ENCODE measurements around the gene CDKAL1.
"Not testable (repeated sequence)": the region's sequence is repeated elsewhere in the genome, so short reads cannot be mapped to it uniquely, and the experiment has no call there.

Gene CDKAL1

DNA sequence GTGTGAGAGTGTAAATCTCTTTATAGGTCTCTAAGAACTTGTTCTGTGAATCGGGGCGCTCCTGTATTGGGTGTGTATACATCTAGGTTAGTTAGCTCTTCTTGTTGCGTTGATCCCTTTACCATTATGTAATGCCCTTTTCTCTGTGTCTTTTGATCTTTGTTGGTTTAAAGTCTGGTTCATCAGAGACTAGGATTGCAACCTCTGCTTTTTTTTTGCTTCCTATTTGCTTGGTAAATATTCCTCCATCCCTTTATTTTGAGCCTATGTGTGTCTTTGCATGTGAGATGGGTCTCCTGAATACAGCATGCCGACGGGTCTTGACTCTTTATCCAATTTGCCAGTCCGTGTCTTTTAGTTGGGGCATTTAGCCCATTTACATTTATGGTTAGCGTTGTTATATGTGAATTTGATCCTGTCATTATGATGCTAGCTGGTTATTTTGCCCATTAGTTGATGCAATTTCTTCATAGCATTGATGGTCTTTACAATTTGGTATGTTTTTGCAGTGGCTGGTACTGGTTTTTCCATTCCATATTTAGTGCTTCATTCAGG, 60.1 kb downstream of the CDKAL1 start:
- not testable (repeated sequence) for DNase-seq (ENCODE audit: low read depth)

DNA sequence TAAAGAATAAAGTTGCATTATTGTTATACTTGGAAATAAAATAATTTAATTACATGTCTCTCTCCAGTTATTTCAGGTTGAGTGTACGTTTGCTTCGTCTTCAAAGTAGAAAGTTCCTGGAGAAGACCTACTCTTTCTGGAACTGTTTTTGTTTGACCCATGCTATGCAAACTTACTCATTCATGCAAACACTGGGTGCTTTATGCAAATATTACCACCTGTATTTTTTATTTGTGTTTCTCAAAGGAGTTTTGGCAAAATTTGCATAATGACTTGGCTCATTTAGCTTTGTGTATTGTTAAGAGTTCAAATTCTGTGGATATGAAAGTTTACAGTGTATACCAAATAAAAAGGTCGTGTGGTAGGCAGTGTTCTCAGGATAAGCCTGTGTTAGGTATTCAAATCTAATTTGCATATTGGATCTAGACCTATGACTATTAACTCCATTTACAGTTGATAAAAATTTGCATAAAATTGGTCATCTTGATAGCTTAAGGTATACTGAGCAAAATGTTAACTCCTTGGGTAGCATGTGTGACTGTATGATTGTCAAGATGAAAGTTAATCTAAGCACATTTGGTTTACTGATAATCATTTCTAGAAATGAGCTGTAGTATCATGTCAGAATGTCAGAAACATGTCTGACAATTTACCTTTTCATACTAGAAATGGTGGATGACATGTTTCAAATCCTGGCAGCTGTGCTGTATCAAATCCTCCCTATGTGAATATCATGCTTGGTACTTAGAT, 65.2 kb downstream of the CDKAL1 start:
- DNase-seq (ENCODE audit: low read depth) = no peak

DNA sequence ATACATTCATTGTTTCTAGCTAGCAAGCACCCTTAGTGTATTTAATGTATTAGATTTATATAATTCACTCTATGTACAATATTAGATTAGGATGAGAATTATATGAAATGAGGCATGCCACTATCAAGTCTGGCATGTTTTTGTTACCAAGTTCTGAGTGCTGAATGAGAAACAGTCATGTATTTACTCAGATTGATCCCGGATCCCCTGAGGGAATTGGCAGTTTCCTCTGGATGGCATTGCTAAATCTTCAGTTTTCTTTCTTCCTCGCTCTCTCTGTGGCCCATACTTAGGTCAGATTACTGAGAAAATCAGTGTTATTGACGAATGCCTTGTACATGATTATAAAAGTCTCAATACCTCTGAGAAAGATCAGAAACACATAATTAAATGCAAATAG, 66.6 kb downstream of the CDKAL1 start:
- DNase-seq (ENCODE audit: low read depth) = no peak

DNA sequence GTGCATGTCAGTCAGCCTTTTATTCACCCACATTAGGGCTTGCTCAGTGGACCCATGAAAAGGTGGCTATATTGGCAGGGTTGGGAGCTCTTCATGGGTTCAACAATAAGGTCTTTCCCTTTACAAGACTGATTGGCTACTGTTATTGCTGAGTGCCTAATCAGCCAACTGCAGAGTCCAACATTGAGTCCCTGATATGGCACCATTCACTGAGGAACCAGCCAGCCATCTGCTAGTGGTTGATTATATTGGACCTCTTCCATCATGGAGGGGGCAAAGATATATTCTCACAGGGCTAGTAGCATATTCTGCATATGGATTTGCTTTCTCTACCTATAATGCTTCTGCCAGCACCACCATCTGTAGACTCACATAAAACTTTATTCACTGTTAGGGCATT, 69.9 kb downstream of the CDKAL1 start:
- DNase-seq (ENCODE audit: low read depth) = no peak

DNA sequence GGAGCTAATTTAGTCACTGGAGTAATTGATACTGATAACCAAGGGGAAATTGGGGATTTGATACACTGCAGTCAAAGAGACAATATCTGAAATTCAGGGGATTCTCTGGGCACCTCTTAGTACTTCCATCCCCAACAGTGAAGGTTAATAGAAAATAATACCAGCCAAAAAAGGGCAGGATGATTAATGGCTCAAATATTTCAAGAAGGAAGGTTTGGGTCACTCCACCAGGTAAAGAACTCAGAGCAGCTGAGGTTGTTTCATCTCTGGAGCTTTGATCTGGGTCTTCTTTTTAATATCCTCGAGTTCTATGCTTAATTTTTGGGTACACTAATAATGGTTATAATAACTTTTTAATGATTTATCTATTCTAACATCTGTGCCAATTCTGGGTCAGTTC, 70.8 kb downstream of the CDKAL1 start:
- DNase-seq (ENCODE audit: low read depth) = no peak

DNA sequence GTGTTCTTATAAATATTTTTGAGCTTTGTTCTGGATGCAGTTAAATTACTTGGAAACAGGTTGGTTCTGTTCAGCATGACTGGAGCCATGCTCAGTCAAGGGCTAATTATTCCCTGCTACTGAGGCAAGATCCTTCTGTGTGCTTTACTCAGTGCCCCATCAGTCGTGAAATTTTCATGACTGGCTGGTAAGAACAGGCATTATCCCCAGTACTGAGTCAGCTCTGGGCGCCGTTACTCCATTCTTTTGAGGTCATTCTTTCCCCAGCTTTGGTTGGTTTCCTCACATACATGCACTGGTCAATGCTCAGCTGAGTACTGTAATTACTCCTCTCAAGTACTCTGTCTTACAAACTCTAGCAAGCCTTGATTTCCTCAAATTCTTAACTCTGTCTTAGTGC, 71.3 kb downstream of the CDKAL1 start:
- DNase-seq (ENCODE audit: low read depth) = peak; percentile 73

DNA sequence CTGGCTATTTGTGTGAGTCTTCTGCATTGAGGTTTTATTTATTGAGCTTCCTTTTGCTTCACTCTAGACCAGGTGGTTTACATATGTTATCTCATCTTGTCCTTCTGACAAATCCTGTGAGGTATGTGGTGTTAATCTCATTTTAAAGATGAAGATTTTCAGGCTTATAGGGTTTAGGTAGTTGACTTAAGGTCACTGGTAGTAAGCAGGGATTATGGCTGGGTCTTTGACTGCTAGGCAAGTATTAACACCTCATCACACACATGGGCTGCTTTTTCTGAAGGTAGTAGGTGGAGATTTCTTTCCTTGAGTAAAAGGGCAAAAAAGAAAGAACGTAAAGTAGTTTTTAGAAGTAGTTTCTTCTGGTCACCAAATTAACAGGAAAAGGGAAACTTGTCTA, 72.6 kb downstream of the CDKAL1 start:
- DNase-seq (ENCODE audit: low read depth) = no peak

DNA sequence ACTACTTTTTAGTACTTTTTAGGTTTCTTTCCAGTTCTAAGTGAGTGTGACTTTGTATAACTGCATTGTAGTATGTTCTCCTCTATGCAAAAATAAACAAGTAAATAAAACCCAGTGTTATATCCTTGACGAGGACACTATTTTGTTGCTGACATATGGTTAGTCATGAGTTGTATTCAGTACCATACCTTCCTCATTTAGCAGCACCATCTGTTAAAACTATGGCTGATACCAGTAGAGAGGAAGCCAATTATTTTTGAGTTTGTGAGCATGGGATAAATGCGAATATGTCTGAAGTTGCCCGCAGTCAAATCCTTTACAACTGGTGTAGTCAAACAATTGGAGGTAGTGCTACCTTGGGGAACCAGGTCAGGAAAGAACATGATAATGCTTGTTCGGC, 74.1 kb downstream of the CDKAL1 start:
- DNase-seq (ENCODE audit: low read depth) = no peak

DNA sequence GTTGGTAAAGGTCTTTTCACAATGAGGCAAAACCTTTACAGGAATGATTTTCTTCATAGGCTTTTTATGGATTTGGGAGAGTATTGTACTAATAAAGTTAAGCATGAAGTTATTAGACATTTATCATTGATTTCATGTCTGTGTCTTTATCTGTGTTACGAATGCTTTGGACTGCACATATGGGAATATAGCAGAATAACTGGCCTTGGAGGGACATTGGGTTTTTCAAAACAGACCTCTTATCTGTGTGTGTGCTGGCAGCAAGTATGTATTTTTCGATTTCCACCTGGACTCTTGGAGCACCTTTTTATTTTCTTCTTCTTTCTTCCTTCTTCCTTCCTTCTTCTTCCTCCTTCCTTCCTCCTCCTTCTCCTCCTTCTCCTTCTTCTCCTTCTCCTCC, 74.6 kb downstream of the CDKAL1 start:
- DNase-seq (ENCODE audit: low read depth) = no peak

DNA sequence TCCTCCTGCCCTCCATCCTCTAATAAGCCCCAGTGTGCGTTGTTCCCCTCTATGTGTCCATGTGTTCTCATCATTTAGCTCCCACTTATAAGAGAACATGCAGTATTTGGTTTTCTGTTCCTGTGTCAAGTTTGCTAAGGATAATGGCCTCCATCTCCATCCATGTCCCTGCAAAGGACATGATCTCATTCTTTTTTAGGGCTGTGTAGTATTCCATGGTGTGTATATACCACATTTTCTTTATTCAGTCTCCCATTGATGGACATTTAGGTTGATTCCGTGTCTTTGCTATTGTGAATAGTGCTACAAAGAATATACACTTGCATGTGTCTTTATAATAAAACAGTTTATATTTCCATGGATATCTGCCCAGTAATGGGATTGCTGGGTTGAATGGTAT, 75.7 kb downstream of the CDKAL1 start:
- not testable (repeated sequence) for DNase-seq (ENCODE audit: low read depth)

DNA sequence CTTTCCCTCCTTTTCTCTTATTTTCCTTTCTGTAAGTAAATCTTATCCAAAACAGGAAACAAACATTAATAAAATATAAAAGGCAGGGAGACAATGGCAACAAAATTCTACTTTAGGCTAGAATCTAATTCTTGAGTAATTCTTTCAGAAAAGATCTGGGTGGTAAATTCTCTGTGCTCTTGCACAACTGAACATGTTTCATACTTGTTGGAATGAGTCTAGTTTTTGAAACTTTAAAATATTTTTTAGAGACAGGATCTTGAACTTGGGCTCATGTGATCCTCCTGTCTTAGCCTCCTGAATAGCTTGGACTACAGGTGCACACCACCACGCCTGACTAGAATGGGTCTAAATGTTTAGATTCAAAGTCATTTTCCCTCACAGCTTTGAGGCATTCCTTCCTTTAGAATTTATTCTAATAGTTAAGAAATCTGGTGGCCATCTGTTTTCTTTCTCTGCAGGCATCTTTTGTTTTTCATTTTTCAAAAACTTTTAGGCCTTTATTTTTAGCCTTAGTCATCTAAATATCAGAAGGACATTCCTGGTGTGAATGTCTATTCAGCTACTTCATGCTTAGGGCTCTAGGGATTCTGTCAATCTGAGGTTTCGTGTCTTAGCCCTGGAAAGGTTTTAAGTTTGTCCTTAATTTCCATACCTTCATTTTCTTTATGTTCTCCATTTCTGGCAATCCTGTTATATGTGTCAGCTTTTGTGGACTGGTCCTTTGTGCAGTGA, 76.5 kb downstream of the CDKAL1 start:
- DNase-seq (ENCODE audit: low read depth) = peak; percentile 53

DNA sequence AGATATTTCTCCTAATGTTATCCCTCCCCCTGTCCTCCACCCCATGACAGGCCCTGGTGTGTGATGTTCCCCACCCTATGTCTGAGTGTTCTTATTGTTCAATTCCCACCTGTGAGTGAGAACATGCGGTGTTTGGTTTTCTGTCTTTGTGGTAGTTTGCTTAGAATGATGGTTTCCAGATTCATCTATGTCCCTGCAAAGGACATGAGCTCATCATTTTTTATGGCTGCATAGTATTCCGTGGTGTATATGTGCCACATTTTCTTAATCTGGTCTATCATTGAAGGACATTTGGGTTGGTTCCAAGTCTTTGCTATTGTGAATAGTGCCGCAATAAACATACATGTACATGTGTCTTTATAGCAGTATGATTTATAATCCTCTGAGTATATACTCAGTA, 83.3 kb downstream of the CDKAL1 start:
- not testable (repeated sequence) for DNase-seq (ENCODE audit: low read depth)

DNA sequence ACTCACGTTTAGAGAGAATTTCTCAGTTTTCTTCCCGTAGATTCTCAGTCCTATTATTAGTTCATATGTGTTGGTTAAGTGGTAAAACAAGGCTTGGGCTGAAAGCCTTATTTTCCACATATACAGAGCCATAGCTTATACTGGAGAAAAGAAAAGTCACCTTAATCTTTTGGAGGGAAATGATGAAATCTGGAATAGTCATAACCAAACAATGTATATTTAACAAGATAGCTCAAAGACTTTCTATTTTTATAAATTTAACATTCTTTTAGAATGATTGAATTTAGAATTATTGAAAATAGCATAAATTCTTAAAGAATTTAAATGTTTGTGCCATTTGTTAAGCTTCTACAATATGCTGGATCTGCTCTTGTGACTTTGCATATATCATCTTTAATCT, 85.8 kb downstream of the CDKAL1 start:
- no peak for DNase-seq (ENCODE audit: low read depth)

DNA sequence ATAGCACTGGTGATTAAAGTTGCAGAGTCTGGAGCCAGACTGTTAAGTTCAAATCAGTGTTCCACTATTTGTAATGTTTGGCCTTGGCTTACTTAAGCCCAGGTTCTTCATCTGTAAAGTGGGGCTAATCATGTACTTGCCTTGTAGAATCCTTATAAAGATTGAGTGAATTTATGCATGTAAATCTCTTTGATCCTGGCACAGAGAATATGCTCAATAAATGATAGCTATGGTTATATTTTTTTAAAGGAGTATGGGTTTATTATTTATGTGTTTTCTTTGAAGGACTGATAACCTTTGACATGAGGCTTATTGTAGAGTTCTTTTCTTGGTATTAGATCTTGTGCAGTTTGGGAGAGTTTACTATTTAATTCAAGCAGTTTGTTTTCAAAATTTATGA, 89.5 kb downstream of the CDKAL1 start:
- DNase-seq (ENCODE audit: low read depth) = no peak

DNA sequence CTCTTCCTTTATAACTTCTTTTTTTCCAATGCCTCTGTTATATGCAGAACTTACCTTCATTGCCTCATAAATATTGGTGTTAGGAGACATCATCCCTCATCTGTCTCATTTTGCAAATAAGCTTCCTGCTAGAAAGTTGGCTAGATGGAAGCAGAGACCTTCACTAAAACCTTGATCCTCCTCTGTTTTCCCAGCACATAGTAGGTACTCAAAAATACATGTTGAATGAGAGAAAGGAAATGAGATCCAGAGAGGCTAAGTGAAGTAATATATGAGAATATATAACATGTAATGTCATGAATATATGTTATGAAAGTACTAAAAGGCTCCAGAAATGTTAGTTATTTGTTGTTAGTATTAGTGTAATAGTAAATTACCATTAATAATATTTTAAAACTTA, 91.9 kb downstream of the CDKAL1 start:
- no peak for DNase-seq (ENCODE audit: low read depth)

DNA sequence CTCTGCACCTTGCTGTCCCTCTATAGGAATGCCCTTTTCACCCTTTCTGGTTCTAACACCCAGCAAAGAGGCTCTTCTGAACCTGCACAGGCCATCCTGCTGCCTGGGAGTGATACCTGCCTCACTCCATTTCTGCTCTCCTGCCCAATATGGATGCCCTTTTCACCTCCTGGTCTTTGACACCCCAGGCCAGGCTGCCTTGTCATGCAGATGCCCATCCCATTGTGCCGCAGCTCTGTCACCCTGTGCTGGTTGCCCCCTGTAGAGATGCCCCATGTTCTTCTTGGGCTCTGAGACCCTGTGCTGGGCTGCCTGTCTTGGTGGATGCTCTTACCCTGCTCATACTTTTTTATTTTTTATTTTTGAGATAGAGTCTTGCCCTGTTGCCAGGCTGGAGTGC, 95.3 kb downstream of the CDKAL1 start:
- no peak for DNase-seq (ENCODE audit: low read depth)

DNA sequence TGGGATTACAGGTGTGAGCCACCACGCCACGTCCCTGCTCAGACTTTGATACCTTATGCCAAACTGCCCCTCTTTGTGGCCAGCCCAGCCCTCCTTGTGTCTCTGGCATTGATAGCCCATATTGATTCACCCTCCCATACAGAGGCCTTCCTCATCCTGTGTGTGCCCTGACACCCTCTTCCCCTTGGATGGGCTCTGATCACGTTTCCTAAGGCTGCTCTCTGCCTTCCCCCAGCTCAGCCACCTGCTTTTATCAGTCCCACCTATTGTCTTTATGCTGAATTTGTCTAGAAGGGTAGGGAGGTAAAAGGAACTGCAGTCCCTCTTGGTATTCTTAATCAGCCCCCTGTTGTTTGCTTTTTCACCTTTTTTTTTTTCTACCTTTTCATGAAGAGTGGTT, 95.9 kb downstream of the CDKAL1 start:
- no peak for DNase-seq (ENCODE audit: low read depth)

DNA sequence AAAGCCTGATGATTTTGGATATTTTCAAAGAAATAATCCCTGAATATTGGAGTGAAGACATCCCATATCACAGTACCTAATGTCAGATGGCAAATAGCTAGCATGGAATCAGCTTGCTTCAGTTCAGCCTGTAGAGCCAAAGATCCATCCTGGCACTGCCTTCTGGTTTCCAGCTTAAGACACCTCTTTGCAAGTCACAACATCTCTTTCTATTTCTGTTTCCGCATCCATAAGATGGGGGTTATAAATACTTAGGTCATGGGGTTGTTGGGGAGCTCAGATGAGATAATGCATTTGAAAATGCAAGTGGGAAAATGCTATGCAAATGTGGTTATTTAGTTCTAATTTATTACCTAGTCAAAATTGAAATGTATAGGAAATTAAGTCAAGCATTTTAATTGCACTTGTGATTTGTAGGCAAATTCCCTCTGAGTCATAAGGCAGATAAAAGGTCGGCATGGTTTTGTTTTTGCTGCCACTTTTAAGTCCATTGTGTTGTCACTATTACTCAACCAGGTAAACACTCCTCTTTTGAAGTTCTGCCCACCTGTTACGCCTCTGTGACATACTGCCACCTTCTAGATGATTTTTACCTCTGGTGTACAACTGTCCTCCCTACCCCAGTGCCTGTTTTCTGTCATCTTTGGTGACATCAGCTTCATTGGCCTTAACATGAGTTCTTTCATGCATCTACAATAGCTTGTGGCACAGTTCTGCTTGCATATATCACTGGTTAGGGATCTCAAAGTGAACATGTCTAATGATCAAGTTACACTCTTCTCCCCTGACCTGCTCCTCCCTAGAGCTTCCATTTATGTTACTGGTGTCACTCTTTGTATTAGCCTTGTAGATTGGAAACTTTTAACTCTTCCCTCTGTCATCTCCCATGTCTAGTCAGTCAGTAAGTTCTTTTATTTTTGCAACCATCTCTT, 96.6 kb downstream of the CDKAL1 start:
- no peak for DNase-seq (ENCODE audit: low read depth)

DNA sequence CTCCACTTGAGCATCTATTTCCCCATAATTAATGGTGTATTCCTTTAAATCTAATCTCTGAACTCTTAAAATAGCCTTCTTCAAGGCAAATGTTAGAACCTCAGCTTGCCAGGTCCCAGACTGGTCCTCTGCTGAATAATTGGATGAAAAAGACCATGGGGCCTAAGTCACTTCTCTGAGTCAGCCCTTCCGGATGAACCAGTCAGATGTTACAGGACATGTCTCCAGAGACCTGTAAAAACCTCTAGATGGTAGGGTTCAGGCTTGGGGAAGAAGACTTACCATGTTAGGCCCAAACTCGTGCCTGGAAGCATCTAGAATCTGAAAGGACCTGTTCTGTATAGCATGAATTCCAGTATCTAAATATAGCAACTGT, 97.3 kb downstream of the CDKAL1 start:
- no peak for DNase-seq (ENCODE audit: low read depth)

DNA sequence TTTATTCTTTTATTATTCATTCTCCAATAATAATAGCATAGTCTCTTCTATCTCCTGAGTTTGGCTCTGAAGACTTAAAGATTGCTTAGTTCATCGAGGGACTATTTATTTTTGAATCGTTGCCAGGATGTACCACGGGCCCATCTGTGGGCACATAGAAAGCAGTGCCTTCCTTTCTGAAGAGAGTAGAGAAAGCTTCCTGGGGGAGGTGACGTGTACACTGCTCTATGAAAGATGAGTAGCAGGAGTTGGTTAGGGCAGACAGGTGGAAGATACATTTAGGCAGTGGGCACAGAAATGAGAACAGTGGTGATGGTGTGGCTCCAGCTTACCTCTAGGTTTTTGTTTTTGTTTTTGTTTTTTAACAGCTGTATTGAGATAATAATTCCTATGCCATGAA, 98.4 kb downstream of the CDKAL1 start:
- DNase-seq (ENCODE audit: low read depth) = no peak

DNA sequence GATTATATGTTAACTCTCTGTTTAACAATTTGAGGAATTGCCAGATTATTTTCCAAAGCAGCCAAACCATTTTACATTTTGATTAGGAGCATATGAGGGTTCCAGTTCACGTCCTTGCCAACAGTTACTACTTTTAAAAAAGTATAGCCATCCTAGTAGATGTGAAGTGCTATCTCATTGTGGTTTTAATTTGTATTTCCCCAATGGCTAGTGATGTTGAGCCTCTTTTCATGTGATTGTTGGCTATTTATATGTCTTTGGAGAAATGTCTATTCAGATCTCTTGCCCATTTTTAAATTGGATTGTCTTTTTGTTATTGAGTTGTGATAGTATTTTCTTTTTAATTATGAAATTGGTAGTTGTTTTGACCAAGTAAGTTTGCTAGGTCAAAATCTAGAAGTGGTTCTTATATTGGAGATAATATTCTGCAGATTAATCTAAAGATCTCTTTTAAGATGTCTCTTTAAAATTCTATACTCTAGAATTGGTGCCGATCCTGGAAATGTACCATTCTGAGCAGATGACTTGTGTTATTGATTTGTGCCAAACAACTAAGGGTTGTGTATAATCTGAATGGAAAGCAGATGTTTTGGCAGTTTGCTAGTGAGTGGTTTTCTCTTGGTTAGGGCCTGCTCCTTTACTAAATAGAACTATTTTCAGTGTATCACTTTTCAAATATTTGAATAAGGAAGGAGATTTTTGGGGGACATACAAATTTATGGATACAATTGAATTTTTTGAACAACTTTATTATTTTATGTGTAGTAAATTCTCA, 99.5 kb downstream of the CDKAL1 start:
- peak; percentile 55 for DNase-seq (ENCODE audit: low read depth)

DNA sequence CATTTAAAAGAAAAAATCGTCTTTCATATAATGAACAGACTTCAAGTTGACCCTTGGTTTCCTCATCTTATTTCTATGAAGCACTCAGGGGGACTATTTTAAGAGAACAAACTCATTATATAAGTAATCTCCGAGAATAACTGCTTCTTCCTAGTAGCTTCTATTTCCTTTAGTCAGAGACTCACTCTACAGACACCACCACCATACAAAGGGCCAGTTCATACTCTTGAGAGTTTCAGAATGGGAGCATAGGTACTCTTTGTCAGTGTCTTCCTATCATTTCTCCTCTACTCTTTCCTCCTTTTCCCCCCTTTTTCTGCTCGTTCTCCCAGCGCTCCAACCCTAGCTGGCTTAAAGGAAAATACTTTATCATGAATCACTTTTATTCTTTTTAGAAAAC, 104.9 kb downstream of the CDKAL1 start:
- DNase-seq (ENCODE audit: low read depth) = no peak
